Hepatocyte (in vitro differentiated cells): ENCODE data around the gene PTPRN2. TPM values are rescaled to one million over a fixed set of nuclear protein-coding genes. Genes with fewer than 3 reads are reported as not detected.

ENCODE experiments used
- DNase-seq: peaks from one replicate; pipeline ENCODE4 v3.0.0-alpha.2; 2016; ENCODE audit warnings: low spot score
- H2AFZ ChIP-seq: fragments of 200-600 bp; sonication (generic); 2 replicates; pipeline ENCODE4 v1.6.0; 2016; ENCODE audit warnings: antibody characterized with exemption, mild to moderate bottlenecking
- H3K27ac ChIP-seq: fragments of 200-600 bp; sonication (generic); 2 replicates; pipeline ENCODE4 v1.5.1; 2016; ENCODE audit warnings: mild to moderate bottlenecking
- H3K27me3 ChIP-seq: fragments of 200-600 bp; sonication (generic); 2 replicates; pipeline ENCODE4 v1.6.1; 2016
- H3K36me3 ChIP-seq: fragments of 200-600 bp; sonication (generic); replicated peaks from 2 replicates; pipeline ENCODE4 v1.5.1; 2016; ENCODE audit warnings: low read depth; ENCODE audit not compliant: insufficient read depth
- H3K4me1 ChIP-seq: fragments of 200-600 bp; sonication (generic); 2 replicates; pipeline ENCODE4 v1.5.1; 2016; ENCODE audit warnings: mild to moderate bottlenecking, moderate library complexity; ENCODE audit not compliant: insufficient read depth
- H3K4me2 ChIP-seq: fragments of 200-600 bp; sonication (generic); 2 replicates; pipeline ENCODE4 v1.6.0; 2016
- H3K4me3 ChIP-seq: fragments of 200-600 bp; sonication (generic); 2 replicates; pipeline ENCODE4 v1.5.1; 2016; ENCODE audit warnings: mild to moderate bottlenecking
- H3K79me2 ChIP-seq: fragments of 200-600 bp; sonication (generic); 2 replicates; pipeline ENCODE4 v1.6.0; 2017; ENCODE audit warnings: mild to moderate bottlenecking
- H3K9me2 ChIP-seq: fragments of 200-600 bp; sonication (generic); replicated peaks from 2 replicates; pipeline ENCODE4 v1.6.0; 2017; ENCODE audit warnings: mild to moderate bottlenecking; ENCODE audit not compliant: insufficient read depth
- H3K9me3 ChIP-seq: fragments of 200-600 bp; sonication (generic); 2 replicates; pipeline ENCODE4 v1.5.1; 2016; ENCODE audit warnings: low read depth, mild to moderate bottlenecking
- H4K20me1 ChIP-seq: fragments of 200-600 bp; sonication (generic); 2 replicates; pipeline ENCODE4 v1.6.0; 2016; ENCODE audit warnings: mild to moderate bottlenecking; ENCODE audit not compliant: insufficient read depth, poor library complexity, severe bottlenecking
- EZH2 ChIP-seq: fragments of 200-600 bp; sonication (generic); IDR thresholded peaks from 2 replicates; pipeline ENCODE4 v1.6.1; 2016; ENCODE audit warnings: antibody characterized with exemption, mild to moderate bottlenecking, borderline replicate concordance
- EZH2phosphoT487 ChIP-seq: fragments of 200-600 bp; sonication (generic); IDR thresholded peaks from one replicate; pipeline ENCODE4 v1.6.1; 2018; ENCODE audit warnings: antibody characterized with exemption, mild to moderate bottlenecking, low read depth, moderate library complexity; ENCODE audit not compliant: unreplicated experiment, severe bottlenecking
- WGBS: methylation state at CpG from one replicate; pipeline ENCODE4 v1.1.6; 2016; ENCODE audit warnings: low lambda C conversion rate; ENCODE audit errors: missing lambda C conversion rate; 5-methylcytosine and 5-hydroxymethylcytosine counted together
- polyA plus RNA-seq: library from polyadenylated mRNA; unstranded; fragments of >200 nt; fragmentation: Nextera tagmentation; extraction: Ambion mirVana; gene quantifications from 2 replicates; pipeline ENCODE4 v1.2.1, GENCODE V29; 2016
- total RNA-seq: library from RNA; depleted of rRNA; stranded (reverse); fragments of >200 nt; gene quantifications from 2 replicates; pipeline ENCODE4 v1.2.3, GENCODE V29; 2014
- TF ChIP-seq, protein P1 (sequence below): fragments of 200-600 bp; sonication (generic); IDR thresholded peaks from 2 replicates; pipeline ENCODE4 v1.5.1; 2016; ENCODE audit warnings: antibody characterized with exemption, mild to moderate bottlenecking; ENCODE audit not compliant: poor library complexity

Gene PTPRN2
- total and polyA plus RNA-seq, 2 experiments from 2014 or later, result 2.1 to 3.3 TPM

DNA sequence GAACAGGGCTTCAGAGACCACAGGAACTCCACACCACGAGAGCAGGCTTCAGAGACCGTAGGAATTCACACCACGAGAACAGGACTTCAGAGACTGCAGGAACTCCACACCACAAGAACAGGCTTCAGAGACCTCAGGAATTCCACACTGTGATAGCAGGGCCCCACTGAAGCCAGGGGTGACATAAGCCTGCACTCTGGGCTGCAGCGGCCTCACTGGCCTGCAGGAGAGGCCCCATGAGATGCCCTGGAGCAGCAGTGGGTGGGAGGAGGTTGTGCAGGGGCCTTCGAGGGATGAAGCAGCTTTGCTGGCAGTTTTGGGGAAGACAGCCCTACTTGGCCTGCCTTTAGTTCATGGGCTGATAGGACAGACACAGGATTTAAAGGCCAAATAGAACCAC, 614.7 kb downstream of the PTPRN2 start:
- Histone ChIP-seq H2AFZ (no peak overlapping the region), H3K27me3 (no peaks in the 10 kb centered on the region), H3K4me3 (no peak overlapping the region), H3K4me2 (no peak overlapping the region), H3K27ac (no peak overlapping the region), H3K9me2 (no peaks in the 10 kb centered on the region), H3K79me2 (no peaks in the 10 kb centered on the region), H3K4me1 (no peaks in the 10 kb centered on the region), H3K9me3 (no peaks in the 10 kb centered on the region), H4K20me1 (no peaks in the 10 kb centered on the region), H3K36me3 (no peaks in the 10 kb centered on the region)
- WGBS, result 87% methylated on average over 5 of the region's 5 CpGs
- TF ChIP-seq EZH2 (no peak), EZH2phosphoT487 (no peak)
- TF ChIP-seq, protein P1, sequence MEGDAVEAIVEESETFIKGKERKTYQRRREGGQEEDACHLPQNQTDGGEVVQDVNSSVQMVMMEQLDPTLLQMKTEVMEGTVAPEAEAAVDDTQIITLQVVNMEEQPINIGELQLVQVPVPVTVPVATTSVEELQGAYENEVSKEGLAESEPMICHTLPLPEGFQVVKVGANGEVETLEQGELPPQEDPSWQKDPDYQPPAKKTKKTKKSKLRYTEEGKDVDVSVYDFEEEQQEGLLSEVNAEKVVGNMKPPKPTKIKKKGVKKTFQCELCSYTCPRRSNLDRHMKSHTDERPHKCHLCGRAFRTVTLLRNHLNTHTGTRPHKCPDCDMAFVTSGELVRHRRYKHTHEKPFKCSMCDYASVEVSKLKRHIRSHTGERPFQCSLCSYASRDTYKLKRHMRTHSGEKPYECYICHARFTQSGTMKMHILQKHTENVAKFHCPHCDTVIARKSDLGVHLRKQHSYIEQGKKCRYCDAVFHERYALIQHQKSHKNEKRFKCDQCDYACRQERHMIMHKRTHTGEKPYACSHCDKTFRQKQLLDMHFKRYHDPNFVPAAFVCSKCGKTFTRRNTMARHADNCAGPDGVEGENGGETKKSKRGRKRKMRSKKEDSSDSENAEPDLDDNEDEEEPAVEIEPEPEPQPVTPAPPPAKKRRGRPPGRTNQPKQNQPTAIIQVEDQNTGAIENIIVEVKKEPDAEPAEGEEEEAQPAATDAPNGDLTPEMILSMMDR, result no peak
- DNase-seq, result no peak

DNA sequence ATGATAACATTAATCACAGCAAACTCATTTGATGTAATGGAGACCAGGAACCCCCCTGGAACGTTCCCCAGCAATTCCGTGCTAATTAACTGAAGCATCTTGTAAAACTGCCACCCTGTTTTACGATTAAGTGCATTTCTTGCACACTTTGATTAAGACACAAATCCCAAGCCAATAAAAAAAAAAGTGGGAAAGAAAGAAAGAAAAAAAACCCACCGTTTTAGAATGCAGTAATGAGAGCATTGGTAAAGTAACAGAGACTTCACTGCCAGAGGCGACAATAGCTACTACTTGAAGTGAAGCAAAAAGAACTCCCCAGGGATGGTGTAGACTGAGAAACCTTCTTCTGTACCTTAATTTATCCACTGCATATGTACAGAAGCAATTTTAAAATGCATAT, 616.1 kb downstream of the PTPRN2 start:
- Histone ChIP-seq H3K4me2 (no peak overlapping the region), H3K27me3 (no peaks in the 10 kb centered on the region), H3K9me2 (no peaks in the 10 kb centered on the region), H3K4me1 (no peaks in the 10 kb centered on the region), H4K20me1 (no peaks in the 10 kb centered on the region), H3K36me3 (no peaks in the 10 kb centered on the region), H2AFZ (no peak overlapping the region), H3K9me3 (no peaks in the 10 kb centered on the region), H3K27ac (no peak overlapping the region), H3K79me2 (no peaks in the 10 kb centered on the region), H3K4me3 (no peak overlapping the region)
- 78% methylated on average over 5 of the region's 5 CpGs for WGBS
- TF ChIP-seq, protein P1, result no peak
- TF ChIP-seq EZH2phosphoT487 (no peak), EZH2 (no peak)
- DNase-seq, result no peak

DNA sequence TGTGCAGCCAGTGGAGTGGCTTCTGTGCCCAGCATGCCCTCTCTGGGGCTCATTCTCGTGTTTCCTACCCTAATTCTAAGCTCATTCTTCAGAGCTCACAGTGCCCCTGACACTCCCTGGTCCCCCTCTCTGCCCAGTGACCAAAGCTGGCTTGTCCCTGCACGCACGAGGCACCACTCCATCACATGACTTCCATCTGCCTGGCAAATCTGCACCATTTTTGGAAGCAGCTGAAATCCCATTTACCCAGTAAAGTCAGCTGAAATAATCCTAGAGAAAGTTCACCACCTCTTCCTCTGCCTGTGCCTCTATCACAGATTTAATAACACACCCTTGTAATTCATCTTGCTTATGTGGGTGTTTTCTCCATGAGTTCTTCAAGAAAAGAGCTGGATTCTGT, 616.9 kb downstream of the PTPRN2 start:
- no peak overlapping the region for H3K27ac ChIP-seq
- H3K4me2 ChIP-seq, result no peak overlapping the region
- 72% methylated on average over 3 of the region's 3 CpGs for WGBS
- H3K79me2 ChIP-seq, result no peaks in the 10 kb centered on the region
- no peaks in the 10 kb centered on the region for H3K4me1 ChIP-seq
- no peak for DNase-seq
- H3K27me3 ChIP-seq, result no peaks in the 10 kb centered on the region
- no peak overlapping the region for H2AFZ ChIP-seq
- no peaks in the 10 kb centered on the region for H4K20me1 ChIP-seq
- no peak overlapping the region for H3K4me3 ChIP-seq
- TF ChIP-seq EZH2phosphoT487 (no peak), EZH2 (no peak)
- TF ChIP-seq, protein P1, result no peak
- no peaks in the 10 kb centered on the region for H3K9me2 ChIP-seq
- H3K36me3 ChIP-seq, result no peaks in the 10 kb centered on the region
- H3K9me3 ChIP-seq, result no peaks in the 10 kb centered on the region

DNA sequence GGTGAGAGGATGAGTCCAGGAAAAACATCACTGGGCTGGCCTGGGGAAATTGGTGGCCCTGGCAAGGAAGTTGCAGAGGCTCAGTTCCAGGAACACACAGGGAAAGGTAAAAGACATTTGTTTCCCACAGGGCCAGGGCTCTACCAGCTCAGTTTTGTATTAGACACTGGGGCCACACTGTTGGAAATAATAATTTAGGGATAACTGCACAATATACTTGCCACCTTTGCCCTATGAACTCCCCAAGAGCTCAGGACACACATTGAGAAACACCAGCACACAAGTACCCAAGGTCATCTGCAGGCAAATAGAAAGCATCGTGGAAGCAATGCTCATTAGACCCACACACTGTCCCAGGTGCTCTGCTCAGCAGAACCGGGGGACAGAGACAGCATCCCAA, 617.6 kb downstream of the PTPRN2 start:
- no peak for DNase-seq
- TF ChIP-seq, protein P1, result no peak
- TF ChIP-seq EZH2phosphoT487 (no peak), EZH2 (no peak)
- 67% methylated on average over 2 of the region's 2 CpGs for WGBS
- Histone ChIP-seq H4K20me1 (no peaks in the 10 kb centered on the region), H3K27ac (no peak overlapping the region), H3K27me3 (no peaks in the 10 kb centered on the region), H3K36me3 (no peaks in the 10 kb centered on the region), H3K9me2 (no peaks in the 10 kb centered on the region), H2AFZ (no peak overlapping the region), H3K79me2 (no peaks in the 10 kb centered on the region), H3K4me1 (no peaks in the 10 kb centered on the region), H3K4me3 (no peak overlapping the region), H3K9me3 (no peaks in the 10 kb centered on the region), H3K4me2 (no peak overlapping the region)
